ENCODE data around the gene PLP2. TPM values are rescaled to one million over a fixed set of nuclear protein-coding genes. Genes with fewer than 3 reads are reported as not detected.
A peak's percentile ranks its signal among the peaks of the same experiment; 100 is the strongest.

Gene PLP2
- total RNA-seq, 1 experiment from 2014 or later: 165 TPM

DNA sequence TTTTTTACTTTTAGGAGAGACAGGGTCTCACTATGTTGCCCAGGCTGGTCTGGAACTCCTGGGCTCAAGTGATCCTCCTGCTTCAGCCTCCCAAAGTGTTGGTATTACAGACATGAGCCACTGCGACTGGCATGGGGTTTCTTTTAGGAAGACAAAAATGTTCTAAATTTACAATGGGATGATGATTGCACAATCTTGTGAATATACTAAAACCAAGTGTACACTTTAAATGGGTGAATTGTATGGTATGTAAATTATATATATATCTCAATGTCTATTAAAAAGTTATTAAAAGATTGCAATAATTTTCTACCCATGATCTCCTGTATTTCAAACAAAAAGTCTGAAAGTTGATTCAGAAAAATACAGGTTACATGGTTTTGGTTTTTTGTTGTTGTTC, 18.2 kb upstream of the PLP2 start:
- ATAC-seq: no peak
- Histone ChIP-seq H3K4me2 (ENCODE audit: low read length) (no peak overlapping the region), H3K4me1 (ENCODE audit: insufficient read depth, low read length) (peaks cover 6% of the 10 kb centered on the region; the same call in 1 of the 2 replicates), H3K4me3 (ENCODE audit: low read length) (no peak overlapping the region), H3K36me3 (ENCODE audit: low read depth, low read length) (no peaks in the 10 kb centered on the region), H3K79me2 (ENCODE audit: low read length) (no peaks in the 10 kb centered on the region), H3K9ac (ENCODE audit: low read length) (no peak overlapping the region), H3K9me3 (ENCODE audit: low read length) (no peaks in the 10 kb centered on the region), H3K9me2 (replicated peaks; ENCODE audit: low read length) (no peaks in the 10 kb centered on the region), H2AFZ (ENCODE audit: low read length) (no peak overlapping the region), H4K20me1 (ENCODE audit: low read length) (no peaks in the 10 kb centered on the region), H3F3A (ENCODE audit: low read length, unreplicated experiment) (no peaks in the 10 kb centered on the region), H3K27ac (ENCODE audit: low read length) (no peak overlapping the region), H3K27me3 (ENCODE audit: low read length) (no peaks in the 10 kb centered on the region)
- ChIA-PET CTCF (no interaction called here), POLR2A (ENCODE audit: unreplicated experiment) (no interaction called here)
- no TSS peak for BruUV-seq (replicated peaks)
- TF ChIP-seq, protein P1, sequence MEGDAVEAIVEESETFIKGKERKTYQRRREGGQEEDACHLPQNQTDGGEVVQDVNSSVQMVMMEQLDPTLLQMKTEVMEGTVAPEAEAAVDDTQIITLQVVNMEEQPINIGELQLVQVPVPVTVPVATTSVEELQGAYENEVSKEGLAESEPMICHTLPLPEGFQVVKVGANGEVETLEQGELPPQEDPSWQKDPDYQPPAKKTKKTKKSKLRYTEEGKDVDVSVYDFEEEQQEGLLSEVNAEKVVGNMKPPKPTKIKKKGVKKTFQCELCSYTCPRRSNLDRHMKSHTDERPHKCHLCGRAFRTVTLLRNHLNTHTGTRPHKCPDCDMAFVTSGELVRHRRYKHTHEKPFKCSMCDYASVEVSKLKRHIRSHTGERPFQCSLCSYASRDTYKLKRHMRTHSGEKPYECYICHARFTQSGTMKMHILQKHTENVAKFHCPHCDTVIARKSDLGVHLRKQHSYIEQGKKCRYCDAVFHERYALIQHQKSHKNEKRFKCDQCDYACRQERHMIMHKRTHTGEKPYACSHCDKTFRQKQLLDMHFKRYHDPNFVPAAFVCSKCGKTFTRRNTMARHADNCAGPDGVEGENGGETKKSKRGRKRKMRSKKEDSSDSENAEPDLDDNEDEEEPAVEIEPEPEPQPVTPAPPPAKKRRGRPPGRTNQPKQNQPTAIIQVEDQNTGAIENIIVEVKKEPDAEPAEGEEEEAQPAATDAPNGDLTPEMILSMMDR (conservative IDR thresholded peaks at IDR 0.05; ENCODE audit: low read depth, low read length): no peak
- TF ChIP-seq EZH2 (IDR thresholded peaks at IDR 0.05; ENCODE audit: low read length, unreplicated experiment): no peak
- no peak for TF ChIP-seq EZH2phosphoT487 (IDR thresholded peaks at IDR 0.05; ENCODE audit: borderline replicate concordance, low read length)
- DNase-seq: no peak
- intact Hi-C loops (cut with micrococcal nuclease): no loop called here

DNA sequence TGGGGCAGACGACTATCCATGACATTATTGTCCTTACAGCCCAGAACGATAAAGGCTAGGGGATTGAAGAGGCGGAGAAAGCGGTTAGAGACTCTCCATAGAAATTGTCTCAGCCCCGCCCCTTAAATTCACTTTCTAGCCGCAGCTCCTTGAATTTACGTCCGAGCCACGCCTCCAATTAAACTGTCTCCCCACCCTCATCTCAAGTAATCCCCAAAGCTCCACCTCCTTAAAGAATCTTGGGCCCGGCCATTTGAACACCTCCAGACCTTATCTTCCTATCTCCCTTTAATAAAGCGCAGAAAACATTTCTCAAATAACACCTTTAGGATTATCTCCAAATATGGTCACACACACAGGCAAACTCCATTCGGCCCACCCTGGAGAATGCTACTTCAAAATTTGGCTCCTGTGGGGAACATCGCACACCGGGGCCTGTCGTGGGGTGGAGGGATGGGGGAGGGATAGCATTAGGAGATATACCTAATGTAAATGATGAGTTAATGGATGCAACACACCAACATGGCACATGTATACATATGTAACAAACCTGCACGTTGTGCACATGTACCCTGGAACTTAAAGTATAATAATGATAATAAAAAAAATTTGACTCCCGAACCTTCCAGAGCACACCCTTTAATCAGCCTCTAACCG, 16.3 kb upstream of the PLP2 start:
- H3K36me3 ChIP-seq (ENCODE audit: low read depth, low read length): no peaks in the 10 kb centered on the region
- H3F3A ChIP-seq (ENCODE audit: low read length, unreplicated experiment): no peaks in the 10 kb centered on the region
- peak overlapping the region; percentile 80 for H3K4me2 ChIP-seq (ENCODE audit: low read length)
- ATAC-seq (peak; percentile 58), DNase-seq (peak; percentile 70)
- no peaks in the 10 kb centered on the region for H3K27me3 ChIP-seq (ENCODE audit: low read length)
- peak overlapping the region; percentile 74; the same call in 1 of the 2 replicates for H3K9ac ChIP-seq (ENCODE audit: low read length)
- no peaks in the 10 kb centered on the region for H4K20me1 ChIP-seq (ENCODE audit: low read length)
- peak overlapping the region; percentile 72 for H2AFZ ChIP-seq (ENCODE audit: low read length)
- no peaks in the 10 kb centered on the region for H3K9me2 ChIP-seq (replicated peaks; ENCODE audit: low read length)
- CTCF ChIA-PET: interaction anchor here (0.6 to 0.7 kb wide), 5 partner anchors 16 to 599 kb away, joined by 4 to 15 read pairs (median 9); no protein-coding TSS in a partner anchor
- peak overlapping the region; percentile 80 for H3K27ac ChIP-seq (ENCODE audit: low read length)
- BruUV-seq (replicated peaks): TSS peak; percentile 84
- peaks cover 6% of the 10 kb centered on the region; the same call in 1 of the 2 replicates for H3K4me1 ChIP-seq (ENCODE audit: insufficient read depth, low read length)
- no peaks in the 10 kb centered on the region for H3K9me3 ChIP-seq (ENCODE audit: low read length)
- TF ChIP-seq, protein P1 (conservative IDR thresholded peaks at IDR 0.05; ENCODE audit: low read depth, low read length): no peak
- TF ChIP-seq EZH2 (IDR thresholded peaks at IDR 0.05; ENCODE audit: low read length, unreplicated experiment) (no peak), EZH2phosphoT487 (IDR thresholded peaks at IDR 0.05; ENCODE audit: borderline replicate concordance, low read length) (no peak)
- peak overlapping the region; percentile 57 for H3K4me3 ChIP-seq (ENCODE audit: low read length)
- H3K79me2 ChIP-seq (ENCODE audit: low read length): no peaks in the 10 kb centered on the region
- intact Hi-C loops (cut with micrococcal nuclease): no loop called here
- POLR2A ChIA-PET (ENCODE audit: unreplicated experiment): interaction anchor here (0.5 to 0.6 kb wide), 2 partner anchors 27 to 112 kb away, joined by 6 to 22 read pairs; partner anchors contain the start of gene TFE3
